ENCODE measurements around the gene TTC21A.

DNA sequence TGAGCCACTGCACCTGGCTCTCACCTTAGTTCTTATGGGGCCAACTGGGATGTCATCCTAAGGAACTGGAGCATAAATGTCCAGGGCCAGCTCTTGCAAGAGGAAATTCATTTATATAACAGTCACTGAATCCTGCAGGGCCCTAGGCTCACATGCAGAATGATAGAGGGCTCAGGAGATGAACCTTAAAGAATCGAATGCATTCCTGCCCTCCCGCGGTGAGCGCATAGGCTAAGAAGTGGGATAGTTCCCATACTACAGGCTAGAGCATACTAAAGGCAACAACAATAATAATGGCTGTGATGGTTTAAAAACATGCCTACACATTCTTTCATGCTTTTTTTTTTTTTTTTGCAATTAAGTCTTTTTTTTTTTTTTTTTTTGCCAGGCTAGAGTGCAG lies 63.0 kb downstream of the TTC21A start:
- TF ChIP-seq, protein P1, sequence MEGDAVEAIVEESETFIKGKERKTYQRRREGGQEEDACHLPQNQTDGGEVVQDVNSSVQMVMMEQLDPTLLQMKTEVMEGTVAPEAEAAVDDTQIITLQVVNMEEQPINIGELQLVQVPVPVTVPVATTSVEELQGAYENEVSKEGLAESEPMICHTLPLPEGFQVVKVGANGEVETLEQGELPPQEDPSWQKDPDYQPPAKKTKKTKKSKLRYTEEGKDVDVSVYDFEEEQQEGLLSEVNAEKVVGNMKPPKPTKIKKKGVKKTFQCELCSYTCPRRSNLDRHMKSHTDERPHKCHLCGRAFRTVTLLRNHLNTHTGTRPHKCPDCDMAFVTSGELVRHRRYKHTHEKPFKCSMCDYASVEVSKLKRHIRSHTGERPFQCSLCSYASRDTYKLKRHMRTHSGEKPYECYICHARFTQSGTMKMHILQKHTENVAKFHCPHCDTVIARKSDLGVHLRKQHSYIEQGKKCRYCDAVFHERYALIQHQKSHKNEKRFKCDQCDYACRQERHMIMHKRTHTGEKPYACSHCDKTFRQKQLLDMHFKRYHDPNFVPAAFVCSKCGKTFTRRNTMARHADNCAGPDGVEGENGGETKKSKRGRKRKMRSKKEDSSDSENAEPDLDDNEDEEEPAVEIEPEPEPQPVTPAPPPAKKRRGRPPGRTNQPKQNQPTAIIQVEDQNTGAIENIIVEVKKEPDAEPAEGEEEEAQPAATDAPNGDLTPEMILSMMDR (IDR thresholded peaks at IDR 0.05), result no peak
- no peak for TF ChIP-seq POLR2A (IDR thresholded peaks at IDR 0.05)
